Measurements from ENCODE around the gene DYNLL1.
A peak's percentile ranks its signal among the peaks of the same experiment; 100 is the strongest.
"Not testable (repeated sequence)": the region's sequence is repeated elsewhere in the genome, so short reads cannot be mapped to it uniquely, and the experiment has no call there.

Gene DYNLL1

DNA sequence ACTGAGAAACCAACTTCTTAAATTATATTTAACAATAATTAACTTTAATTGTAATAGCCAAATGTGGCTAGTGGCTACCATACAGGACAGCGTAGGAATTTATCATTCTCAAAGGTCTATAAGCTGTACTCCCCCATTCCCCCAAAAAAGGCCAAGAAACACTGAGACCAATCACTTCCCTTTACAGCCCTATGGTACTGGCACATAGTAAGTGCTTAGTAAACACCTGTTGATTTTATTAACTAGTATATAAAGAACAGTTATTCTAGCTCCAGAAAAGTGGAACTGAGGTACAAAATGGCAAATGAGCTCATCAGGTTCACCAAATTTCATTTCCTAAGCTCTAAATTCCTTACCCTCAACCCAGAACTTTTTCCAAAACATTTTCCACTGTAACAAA lies 20.3 kb upstream of the DYNLL1 start:
- no peak for DNase-seq

DNA sequence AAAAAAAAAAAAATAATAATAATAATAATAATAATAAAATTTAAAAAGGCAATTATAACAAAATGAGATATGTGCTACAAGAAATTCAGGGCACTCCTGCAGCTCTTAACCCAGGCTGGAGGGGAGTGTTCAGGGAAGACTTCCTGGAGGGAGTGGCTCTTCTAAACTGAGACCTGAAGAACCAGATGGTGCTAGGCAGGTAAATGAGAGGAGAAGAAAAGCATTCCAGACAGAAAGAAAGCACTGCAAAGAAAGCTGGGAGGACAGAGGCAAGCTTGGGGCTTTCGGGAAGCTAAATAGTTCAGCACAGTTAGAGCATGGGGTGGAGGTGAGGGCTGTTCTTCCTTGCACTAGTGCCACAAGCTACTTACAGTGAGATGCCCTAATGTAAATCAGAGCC lies 16.5 kb upstream of the DYNLL1 start:
- DNase-seq, result no peak

DNA sequence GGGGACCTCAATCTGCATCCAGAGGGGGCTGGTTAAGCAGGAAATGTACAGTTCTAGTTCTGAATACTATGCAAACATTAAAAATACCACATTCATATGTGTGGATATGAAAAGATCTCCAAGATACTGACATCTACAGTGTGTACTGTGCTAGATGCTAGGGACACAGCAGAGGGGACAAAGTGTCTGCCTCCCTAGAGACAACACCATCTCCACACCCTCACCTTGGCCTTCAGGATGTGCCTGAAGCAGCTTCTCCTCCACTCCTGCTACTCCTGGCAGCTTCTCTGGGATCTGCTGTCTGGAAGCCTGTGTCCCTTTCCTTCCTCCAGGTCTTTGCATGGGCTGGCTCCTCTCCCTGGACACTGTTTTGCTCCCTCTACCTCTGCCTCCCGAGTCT lies 15.7 kb upstream of the DYNLL1 start:
- no peak for DNase-seq

DNA sequence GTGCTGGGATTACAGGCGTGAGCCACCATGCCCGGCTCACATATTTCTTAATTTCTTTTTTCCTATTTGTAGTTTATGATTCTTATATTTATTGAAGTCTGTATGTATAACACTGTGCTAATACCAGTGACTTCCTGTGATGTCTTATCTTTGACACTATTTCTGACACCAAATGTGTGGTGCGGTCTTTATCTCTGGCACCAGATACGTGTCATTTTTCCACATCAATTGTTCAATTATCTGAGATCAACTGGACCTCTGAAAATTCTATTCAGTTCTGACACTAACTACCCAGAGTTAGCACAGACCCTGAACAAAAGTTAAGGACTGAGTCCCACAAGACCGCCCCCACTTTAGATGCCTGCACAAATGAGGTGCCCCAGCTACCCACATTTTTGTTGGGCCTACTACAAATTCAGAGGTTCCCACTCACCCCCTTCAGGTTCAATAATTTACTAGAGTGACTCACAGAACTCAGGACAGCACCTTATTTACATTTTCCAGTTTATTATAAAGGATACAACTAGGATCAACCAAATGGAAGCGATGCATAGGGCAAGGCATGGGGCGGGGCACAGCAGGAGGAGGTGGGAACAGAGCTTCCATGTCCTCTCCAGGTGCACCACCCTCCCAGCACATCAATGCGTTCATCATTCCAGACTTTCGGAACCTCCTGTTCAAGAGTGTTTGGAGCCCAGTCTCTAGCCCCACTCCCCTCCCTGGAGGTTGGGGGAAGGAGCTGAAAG lies 14.7 kb upstream of the DYNLL1 start:
- no peak for DNase-seq

DNA sequence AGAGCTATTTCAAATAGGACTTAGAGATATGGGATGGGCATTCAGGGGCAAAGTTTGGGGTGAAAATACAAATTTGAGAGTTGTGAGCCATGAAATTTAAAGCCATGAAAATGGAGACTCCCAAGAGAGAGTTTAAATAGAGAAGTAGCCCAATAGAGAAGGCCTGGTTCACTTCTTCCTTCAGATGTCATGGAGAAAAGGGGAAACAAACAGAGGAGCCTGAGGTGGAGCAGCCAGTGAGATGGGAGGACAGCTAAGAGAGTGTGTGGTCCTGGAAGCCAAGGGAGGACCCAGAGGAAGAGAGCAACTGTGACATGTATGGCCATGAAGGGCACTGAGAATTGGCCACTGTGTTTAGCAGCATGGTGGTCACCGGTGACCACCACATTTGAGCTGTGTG lies 12.3 kb upstream of the DYNLL1 start:
- no peak for DNase-seq

DNA sequence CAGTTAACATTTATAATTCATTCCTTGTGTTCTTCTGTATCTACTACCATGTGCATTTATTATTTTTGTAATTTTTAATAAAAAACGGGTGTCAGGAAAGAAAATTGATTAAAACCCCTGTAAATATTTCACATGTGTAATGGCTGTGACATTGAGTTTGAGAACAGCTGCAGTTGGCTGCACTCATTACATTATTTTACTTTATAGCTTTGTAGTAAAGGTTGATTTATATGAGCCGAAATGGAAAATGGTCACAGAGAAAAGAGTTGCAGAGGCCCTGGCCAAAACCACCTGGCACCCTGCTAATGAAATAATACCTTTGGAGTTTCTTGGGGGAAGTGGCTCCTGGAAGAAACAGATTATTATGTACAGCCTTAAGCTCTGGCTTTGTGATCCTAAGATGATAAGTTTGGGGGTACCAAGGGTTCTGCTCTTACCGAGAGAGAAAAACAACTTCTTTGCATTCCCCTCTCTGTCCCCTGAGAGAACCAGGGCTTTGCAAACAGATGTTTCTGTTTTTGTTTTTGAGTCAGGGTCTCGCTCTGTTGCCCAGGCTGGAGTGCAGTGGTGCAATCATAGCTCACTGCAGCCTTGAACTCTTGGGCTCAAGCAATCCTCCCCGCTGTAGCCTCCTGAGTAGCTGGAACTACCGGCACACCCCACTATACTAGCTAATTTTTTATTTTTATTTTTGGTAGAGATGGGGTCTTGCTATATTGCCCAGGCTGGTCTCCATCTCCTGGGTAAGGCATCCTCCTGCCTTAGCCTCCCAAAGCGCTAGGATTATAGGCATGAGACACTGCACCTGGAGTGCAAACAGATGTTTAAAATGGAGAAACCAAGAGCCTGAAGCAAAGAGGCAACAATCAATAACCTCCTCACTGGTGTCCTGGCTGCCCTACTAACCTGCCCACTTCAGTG lies 9.7 kb upstream of the DYNLL1 start:
- DNase-seq, result no peak

DNA sequence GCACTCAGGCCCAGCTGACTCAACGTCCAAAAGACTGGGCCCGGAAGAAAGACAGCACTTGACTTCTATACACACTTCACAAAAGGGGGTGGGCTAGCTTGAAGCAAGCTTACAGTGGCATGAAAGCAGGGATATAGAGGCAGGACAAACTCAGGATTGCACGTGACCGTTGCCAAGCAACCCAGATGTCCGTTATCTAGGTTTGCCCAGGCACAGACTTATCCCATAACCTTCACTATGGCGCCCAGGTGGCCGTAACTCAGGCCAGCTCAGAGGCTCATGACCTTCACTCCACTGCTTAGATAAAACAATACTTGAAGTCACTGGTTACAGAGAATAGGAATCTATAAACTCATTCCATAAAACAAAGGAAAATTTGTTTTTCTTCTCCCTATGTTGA lies 8.4 kb upstream of the DYNLL1 start:
- not testable (repeated sequence) for DNase-seq

DNA sequence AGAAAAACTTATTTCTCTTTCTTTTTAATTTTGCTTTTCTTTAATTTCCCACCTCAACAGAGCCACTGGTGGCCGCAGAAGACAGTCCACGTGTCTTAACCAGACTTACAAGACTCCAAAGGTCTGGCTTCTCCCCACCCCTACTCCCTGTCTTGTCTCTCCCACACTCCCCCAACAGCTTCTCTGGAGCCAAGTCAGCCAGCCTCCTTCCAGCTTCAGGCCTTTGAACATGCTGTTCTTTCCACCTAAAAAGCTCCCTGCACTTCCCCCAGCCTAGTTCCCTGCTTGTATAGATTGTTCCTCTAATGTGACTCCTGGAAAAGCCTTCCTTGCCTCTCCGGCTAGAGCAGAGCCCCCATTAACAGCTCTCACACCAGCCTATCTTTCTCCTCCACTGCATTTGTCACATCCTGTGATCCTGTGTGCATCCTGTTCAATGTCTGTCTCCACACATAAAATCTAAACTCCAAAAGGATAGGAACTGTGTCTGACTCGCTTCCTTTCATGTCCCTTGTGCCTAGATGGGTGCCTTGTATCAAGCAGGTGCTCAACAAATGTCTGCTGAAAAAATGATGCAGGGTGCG lies 7.8 kb upstream of the DYNLL1 start:
- no peak for DNase-seq

DNA sequence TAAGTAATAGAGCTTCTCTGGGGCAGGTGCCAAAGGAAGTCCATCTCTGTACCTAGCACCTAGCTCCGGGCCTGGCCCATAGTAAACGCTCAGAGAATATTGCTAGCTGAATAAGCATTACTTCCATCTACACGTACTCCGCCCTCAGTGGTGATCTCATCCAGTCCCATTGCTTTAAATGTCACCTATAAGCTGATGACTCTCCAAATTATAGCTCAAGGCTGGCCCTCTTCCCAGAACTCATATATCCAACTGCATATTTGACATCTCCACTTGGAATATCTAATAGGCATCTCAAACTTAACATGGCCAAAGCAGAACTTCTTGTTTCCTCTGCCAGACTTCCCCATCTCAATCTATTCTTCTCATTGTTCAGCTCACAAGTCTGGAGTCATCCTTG lies 6.9 kb upstream of the DYNLL1 start:
- DNase-seq, result no peak

DNA sequence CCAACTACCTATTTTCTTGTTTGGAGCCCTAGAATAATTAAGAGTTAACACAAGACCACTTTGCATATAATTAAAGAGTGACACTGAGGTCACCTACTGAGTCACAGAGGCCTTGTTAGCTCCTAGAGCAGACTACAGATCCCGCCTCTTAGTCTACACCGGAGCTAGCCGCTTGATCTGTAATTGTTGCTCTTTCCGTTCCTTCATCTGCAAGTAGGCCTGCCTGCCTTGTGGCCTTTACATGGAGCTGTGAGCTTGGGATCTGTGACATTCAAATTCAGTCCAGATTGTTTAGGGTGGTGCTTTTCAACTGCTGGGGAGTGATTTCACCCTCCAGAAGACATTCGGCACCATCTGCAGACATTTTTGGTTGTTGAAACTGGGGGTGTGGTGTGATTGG lies 5.6 kb upstream of the DYNLL1 start:
- DNase-seq, result no peak

DNA sequence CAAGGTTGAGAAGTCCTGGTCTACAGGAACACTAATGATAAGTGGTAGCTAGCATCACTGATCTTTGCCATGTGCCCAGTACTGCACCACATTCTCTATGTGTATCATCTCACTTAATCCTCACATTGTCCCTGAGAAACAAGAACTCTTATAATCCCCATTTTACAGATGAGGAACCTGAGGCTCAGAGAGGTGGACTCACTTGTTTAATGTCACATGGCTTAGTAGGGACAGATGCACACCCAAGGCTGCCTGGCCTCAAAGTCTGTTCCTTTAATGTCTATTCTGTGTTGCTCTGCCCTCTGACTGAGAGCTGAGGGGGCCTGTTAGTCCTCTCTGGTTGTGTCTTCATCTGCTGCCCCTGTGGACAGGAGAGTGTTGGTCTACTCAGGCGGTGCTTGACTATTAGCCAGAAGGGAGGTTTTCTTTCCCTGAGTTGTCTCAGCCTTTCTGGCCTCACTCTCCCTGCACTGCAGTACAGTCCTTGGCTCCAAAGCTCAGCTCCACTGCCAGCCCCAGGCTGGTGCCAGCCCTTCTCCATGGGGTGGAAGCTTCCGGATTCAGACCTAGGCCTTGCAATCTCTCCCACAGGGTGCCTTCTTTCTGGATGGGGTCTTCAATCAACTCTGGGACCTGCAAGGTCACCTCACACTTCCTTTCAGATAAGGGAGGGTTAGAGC lies 4.9 kb upstream of the DYNLL1 start:
- no peak for DNase-seq

DNA sequence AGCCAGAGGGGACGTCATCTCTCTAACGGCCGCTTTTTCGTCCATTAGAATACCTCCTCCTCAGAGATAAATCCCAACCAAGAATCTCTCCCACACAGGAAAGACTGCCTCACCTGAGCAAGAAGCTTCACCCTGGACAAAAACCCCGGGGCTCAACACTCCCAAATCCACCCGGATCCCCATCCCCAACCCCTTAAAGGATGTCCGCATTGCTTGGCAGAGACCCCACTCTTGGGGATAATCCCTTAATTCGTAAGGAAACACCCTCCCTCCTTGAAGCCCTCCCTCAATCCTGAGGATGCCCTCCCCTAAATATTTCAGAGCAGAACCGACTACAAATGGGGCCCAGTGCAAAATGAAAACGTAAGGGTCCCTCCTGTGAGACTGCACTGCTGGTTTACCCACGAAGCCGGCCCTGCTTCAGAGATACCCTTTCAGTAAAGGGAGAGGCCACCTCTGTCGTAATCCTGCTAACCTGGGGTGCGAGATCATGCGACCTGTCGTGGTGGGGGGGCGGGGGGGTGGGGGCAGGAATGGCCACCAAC lies 655 bp upstream of the DYNLL1 start:
- DNase-seq, result no peak

DNA sequence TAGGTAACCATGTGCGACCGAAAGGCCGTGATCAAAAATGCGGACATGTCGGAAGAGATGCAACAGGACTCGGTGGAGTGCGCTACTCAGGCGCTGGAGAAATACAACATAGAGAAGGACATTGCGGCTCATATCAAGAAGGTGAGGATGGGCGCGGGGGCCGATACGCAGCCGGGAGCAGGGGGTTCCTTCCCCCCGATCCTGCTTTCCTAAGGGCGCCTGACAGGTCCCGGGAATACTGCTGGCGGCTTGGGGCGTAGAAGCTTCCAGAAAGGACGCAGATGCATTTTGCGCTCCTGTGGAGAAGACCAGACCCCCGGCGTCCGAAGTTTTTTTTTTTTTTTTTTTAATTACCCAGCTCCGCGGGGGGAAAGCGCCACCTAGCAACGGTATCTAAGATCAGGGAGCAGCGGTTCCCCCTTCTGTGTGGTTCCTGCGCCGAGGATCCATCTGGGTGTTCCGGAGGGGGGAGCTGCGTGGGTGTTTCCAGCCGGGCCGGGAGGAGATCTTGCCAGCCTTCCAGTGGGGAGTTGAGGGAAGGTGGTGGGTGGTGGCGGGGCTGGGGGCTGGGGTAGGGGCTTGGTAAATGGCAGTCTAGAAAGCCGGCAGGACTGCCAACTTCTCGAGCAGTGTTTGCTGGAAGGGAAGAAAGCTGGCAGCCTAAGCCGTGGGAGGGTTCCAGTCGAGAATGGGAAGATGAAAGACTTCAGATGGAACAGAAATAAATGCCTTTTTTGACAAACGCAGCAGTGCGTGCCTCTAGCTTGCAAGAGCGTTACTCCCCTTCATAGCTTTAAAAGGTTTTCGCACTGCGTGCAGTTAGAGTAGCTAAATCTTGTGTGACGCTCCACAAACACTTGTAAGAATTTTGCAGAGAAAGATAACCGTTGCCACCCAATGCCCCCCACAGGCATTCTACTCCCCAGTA lies 764 bp downstream of the DYNLL1 start:
- peak; percentile 45 for DNase-seq

DNA sequence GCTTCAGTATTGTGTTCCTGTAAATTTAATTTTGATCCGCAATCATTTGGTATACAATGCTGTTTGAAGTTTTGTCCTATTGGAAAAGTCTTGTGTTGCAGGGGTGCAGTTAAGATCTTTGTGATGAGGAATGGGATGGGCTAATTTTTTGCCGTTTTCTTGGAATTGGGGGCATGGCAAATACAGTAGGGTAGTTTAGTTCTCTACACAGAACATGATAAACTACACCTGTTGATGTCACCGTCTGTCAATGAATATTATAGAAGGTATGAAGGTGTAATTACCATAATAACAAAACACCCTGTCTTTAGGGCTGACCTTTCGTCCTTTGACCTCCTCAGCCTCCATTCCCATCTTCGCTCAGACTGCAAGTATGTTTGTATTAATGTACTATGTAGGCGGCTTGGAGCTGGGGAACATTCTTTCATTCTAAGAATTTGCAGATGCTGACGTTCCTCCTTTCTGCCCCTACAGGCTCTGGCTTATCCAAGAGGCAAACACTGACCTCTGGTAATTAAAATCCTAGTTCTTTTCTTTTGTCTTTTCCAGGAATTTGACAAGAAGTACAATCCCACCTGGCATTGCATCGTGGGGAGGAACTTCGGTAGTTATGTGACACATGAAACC lies 1.7 kb downstream of the DYNLL1 start:
- no peak for DNase-seq

DNA sequence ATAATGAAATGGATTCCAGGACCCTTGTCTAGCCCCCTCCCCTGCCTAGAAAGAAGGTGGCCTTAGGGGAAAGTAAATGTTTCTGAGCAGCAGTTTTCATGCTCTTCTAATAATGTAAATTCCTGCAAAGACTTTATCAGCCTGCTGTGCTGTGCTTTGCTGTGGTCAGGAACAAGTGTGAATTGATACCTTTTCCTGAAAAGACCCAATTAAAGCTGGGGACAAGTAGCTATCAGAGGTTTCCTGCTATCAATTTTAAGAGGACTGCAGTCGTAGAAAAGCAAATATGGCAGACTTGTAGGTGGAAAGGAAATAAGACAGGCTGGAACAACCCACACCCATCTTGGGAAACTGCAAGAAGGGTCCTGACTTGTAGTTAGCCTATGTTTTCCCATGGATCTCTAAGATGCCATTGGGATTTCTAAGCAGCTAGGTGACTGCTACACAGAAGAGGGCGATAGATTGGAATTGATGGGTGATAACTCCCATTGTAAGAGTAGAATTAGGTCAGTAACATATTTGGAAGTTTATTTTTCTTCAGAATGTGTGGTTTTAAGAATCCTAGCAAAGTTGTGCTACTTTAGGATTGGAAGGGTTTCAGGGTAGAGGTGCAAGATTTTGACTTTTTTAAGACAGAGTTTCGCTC lies 3.1 kb downstream of the DYNLL1 start:
- DNase-seq, result no peak

DNA sequence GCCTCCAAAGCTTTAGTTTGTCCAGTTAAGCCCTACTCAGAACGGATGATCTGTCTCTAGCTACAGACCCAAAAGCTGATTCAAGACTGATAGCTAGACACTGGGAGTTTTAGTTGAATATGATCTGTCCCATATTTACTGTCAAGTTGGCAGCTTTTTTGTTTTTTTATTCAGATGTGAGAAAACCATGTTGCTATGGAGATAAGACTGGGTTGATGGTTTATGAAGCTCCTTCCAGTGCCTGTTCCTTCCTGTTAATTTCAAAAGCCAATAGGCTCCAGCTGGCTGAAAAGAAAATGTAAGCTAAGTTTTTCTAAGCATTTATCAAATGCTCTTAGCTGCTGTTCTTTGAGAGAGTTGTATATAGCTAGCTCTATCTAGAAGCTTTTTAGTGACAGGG lies 4.7 kb downstream of the DYNLL1 start:
- no peak for DNase-seq

DNA sequence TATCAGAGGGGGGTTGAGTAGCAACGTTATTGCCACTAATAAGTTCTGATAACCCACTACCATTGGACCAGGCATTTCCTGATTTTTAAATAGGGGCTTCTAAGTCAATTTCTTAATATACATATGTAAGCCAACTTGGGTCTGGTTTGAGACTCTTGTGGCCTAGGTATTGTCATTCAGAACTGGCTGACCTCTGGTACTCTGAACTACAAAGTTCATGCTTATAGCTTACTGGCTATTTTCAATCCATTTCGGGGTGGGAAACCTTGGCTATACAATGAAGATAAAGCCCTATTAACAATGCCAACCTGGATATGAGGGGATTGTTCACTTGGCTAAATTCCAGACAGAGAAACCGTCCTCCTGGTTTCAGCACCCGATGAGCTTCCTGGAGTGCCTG lies 8.7 kb downstream of the DYNLL1 start:
- DNase-seq, result no peak

DNA sequence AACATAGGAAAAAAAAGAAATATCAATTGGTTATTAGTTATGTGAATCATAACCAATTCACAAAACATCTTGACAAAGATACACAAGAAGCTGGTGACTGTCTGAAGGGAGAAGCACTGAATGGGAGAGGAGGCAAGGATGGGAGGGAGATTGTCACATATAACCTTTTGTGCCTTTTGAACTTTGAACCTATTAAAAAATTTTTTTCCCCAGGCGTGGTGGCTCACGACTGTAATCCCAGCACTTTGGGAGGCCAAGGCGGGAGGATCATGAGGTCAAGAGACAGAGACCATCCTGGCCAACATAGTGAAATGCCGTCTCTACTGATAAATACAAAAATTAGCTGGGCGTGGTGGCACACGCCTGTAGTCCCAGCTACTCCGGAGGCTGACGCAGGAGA lies 12.6 kb downstream of the DYNLL1 start:
- DNase-seq, result no peak

DNA sequence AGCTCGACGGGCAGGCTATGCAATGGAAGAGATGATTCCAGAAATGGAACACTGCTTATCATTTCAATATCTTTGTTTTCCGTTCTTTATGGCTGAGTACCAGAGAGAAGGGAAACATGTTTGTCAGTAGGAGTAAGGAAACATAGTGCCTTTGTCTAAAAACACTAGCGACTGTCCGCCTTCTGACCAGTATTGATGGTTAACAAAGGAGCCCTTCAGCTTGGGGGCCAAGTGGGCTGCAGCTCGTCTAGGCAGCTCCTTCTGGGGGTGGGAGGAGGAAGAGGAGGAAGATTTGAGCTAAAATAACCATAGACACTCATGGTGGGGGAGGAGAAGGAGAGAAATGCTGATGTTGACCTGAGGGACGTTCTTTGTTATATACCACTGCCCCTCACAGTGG lies 18.1 kb downstream of the DYNLL1 start:
- DNase-seq, result no peak

DNA sequence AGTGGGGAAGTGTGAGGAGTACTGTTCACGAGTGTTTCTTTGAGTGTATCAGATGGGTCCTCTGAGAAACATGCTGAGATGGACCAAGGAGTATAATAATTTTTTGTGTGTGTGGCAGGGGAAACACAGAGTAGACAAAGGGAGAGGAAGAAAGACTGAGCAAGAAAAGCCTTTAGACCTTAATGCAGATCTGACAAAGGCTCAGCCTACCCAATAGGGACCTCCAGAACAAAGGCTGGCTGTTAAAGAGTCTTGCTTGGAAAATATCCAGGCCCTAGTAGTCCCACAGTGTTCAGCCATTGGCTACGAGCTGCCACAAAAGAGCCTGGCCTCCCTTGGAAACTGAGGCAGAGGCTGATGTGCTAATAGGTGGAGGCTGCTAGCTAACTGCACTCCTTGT lies 19.6 kb downstream of the DYNLL1 start:
- DNase-seq, result no peak

DNA sequence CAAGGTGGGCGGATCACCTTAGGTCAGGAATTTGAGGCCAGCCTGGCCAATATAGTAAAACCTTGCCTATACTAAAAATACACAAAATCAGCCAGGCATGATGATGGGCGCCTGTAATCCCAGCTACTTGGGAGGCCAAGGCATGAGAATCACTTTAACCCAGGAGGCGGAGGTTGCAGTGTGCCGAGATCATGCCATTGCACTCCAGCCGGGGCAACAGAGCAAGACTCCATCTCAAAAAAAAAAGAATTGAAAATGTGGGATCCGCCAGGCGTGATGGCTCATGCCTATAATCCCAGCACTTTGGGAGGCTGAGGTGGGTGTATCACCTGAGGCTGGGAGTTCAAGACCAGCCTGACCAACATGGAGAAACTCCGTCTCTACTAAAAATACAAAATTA lies 23.4 kb downstream of the DYNLL1 start:
- not testable (repeated sequence) for DNase-seq

All from NCI-H1105 treated with DMSO at 0.1 percent for 48 hours (cell line).